Hypothalamus (tissue), 51 donors: Measurements from ENCODE around the gene PTGS2.

Experiments used
- DNase-seq, 51 donors: peaks; one replicate each; lab custom pipeline; 2025; lab: John Stamatoyannopoulos, UW

PTGS2 gene

DNA sequence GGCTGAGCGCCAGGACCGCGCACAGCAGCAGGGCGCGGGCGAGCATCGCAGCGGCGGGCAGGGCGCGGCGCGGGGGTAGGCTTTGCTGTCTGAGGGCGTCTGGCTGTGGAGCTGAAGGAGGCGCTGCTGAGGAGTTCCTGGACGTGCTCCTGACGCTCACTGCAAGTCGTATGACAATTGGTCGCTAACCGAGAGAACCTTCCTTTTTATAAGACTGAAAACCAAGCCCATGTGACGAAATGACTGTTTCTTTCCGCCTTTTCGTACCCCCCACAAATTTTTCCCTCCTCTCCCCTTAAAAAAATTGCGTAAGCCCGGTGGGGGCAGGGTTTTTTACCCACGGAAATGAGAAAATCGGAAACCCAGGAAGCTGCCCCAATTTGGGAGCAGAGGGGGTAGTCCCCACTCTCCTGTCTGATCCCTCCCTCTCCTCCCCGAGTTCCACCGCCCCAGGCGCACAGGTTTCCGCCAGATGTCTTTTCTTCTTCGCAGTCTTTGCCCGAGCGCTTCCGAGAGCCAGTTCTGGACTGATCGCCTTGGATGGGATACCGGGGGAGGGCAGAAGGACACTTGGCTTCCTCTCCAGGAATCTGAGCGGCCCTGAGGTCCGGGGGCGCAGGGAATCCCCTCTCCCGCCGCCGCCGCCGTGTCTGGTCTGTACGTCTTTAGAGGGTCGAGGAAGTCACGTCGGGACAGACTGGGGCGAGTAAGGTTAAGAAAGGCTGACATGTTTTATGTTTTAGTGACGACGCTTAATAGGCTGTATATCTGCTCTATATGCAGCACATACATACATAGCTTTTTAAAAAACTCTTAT is at the start of gene PTGS2:
Gene PTGS2, minus strand, starts transcription at position 179 of the 817 bp plus-strand sequence. Its CDS starts 133 bp downstream, at position 46.
- DNase-seq, result peak in 37 of 51 donors; percentile 3 to 65 (median 15)

DNA sequence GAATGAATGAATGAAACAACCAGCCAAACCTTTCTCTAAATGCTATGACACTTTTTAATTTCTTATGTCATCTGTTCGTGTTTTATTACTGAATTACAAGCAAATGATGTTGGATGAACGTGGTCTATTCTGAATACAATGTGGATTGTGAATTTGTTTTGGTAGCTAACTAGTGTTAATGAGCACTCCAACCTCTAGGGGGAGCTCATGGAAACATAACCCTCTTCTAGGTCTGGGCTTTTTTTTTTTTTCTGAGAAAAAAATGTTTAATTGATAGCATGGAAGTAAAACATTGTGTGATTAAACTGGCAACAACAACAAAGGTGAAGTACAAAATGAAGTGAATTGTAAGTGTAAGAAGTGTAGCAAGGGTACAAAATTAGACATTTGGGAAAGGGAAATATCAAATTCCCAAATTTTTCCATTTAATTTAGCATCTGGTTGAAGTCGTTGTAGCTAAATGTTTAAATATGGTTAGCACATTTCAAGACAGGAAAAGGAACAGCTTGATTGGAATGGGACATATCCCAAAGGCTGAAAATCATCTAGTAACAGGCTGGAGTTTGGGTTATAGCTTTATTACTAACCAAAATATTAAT is 42.6 kb upstream of the PTGS2 start:
- DNase-seq, result no peak

DNA sequence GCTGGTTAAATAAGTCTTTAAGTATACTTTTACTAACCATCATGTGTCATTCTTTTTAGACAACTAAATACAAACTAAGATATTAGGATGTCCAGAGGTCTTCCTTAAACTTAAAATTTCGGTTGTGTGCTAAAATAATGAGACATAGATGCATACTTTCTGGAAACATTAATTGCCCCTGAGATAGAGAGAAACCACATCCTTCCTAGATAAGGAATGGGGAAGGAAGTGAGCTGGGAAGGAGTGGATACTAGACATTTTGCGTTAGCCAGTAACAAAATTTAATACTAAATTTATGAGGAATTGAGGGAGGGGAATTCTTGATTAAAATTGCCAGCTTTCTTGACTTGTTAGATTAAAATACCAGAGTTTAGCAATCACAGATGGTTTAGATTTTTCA is 37.1 kb upstream of the PTGS2 start:
- no peak for DNase-seq

DNA sequence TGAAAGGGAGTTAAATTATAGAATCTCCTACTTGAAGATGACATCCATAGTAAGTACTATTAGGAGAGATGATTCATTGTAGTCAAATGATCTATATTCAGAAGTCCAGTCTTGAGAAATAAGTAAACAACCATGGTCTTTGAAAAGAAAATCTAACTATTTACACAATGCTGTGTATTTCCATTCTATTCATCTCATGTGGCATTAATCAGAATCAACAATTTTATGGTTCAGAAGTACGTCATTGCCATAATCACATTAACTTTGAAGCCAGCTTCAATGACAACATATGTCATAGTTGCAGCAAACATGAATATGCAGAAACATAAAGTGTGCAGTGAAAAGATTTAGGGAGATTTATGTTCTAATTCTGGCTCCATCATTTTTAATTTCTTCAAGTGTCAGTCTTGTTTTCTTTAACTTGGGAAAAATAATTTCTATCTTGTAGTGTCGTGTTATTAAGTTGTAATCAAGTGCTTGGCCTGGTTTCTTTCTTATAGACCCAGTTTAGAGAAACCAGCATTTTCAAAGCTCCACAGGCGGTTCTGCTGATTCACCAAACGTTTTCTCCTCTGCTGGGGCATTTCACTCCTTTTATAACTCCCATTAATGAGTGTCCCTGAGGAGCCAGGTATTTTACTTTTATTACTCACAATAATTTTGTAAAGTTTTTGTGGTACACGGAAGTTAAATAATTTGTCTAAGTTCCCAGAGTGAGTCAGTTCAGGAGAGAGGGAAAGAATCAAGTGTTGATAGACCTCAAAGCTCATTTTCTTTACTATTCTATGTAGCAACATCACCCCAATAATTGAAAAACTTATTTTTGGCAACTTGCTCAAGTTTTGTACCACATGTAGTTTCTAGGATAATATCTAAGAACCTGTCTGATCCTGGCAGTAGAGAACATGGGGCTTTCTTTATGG is 35.9 kb upstream of the PTGS2 start:
- no peak for DNase-seq

DNA sequence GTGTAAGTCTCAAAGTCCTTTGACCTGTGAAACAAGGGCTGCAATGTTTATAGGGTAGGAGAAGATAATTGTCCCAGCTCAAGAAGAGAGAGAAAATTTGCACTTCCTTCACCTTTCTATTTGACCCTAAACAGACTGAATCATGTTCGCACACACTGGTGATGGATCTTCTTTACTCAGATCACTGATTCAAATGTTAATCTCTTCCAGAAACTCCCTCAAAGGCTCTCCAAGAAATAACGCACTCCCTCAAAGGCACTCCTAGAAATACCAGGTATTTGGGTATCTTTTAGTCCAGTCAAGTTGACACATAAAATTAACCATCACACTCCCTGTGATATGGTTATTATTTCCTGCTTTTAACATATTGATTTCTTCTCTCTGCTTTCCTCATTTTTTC is 30.5 kb upstream of the PTGS2 start:
- no peak for DNase-seq

DNA sequence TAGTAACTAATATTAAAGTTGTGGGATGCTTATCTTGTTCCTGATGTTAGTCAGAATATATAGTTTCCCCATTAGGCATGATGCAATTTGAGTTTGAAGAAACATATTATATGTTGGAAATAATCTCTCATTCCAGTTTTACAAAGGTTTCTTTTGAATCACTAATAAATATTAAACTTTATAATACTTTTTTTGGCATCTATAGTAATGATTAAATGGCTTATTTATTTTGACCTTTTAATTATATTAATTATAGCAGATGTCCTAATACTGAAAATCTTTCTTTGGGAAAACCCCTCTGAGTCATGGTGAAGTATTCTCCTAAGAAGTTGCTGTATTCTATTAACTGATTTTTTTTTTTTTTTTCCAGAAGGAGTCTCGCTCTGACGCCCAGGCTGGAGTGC is 28.5 kb upstream of the PTGS2 start:
- no peak for DNase-seq

DNA sequence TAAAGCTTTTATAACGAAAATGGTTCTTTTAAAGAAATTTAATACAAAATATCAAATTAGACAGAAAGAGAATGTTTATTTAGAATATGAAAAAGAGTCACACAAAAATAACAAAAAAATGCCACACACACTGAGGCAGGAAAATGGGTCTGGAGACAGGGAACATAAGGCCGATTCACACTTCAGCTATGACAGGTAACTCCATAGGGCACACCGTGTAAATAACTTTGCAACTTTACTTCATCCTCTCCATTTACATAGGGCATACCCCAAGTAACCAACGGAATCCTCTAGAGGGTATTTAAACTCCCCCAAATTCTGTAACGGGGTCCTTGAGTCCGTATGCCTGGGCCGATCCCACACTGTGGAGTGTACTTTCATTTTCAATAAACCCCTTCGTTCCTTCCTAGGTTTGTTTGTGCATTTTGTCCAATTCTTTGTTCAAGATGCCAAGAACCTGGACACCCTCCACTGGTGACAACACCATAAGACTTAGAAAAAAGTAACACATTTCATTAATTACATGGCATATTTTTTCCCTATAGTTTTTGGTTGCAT is 23.1 kb upstream of the PTGS2 start:
- no peak for DNase-seq

DNA sequence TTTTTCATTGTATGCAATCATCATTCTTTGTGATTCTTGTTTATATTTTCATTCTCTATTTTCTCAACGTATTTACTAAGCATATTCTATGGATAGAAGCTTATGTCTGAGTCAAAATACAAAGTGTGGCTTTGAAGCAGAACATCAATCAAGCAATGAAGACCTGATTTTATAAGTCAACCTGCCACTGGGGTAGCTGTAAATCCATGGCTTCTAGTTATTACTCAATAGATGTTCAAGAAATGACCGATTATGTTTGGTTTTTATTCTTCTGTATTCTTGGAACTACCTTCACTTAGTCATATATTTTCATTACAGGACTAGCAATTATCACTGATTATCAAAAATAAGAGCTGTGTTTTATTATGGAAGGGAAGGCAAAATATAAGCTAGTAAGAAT is 20.5 kb upstream of the PTGS2 start:
- DNase-seq, result no peak

DNA sequence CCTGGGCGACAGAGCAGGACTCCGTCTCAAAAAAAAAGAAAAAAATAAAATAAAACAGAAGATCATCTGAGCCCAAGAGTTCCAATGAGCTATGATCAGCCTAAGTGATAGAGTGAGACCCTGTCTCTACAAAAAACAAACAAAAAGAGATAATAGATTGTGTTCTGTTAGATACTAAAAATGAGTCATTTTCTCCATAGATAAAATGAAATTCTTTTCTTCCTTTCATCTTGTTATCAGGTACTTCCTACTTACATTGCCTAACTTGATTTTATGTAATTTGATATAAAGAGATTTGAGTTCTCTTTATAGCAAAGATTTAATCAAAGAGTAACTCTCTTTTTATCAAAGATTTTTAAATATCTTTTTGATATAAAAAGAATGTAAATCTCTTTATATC is 19.3 kb upstream of the PTGS2 start:
- DNase-seq, result no peak

DNA sequence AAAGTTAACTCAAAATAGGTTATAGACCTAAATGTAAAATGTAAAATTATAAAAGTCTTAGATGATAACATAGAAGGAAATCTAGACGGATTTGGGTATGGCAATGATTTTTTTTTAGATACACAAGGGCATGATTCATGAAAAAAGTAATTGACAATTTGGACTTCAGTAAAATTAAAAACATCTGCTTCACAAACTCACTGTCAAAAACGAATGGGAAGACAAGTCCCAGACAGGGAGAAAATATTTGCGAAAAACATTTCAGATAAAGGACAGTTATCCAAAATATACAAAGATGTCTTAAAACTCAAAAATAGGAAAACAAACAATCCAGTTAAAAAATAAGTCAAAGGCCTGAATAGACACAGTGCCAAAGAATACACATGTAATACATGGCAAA is 9.7 kb upstream of the PTGS2 start:
- DNase-seq, result no peak

DNA sequence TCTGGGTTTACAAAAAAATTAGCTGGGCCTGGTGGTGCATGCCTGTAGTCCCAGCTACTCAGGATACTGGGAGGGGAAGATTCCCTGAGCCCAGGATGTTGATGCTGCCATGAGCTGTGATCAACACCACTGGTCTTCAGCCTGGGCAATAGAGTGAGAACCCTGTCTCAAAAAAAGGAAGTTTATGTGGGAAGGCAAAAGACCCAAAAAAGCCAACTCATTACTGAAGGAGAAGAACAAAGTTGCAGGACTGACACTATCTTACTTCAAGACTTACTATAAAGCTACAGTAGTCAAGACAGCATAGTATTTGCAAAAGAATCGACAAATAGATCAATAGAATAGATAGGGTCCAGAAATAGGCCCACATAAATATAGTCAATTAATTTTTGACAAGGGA is 9.2 kb upstream of the PTGS2 start:
- DNase-seq, result no peak

DNA sequence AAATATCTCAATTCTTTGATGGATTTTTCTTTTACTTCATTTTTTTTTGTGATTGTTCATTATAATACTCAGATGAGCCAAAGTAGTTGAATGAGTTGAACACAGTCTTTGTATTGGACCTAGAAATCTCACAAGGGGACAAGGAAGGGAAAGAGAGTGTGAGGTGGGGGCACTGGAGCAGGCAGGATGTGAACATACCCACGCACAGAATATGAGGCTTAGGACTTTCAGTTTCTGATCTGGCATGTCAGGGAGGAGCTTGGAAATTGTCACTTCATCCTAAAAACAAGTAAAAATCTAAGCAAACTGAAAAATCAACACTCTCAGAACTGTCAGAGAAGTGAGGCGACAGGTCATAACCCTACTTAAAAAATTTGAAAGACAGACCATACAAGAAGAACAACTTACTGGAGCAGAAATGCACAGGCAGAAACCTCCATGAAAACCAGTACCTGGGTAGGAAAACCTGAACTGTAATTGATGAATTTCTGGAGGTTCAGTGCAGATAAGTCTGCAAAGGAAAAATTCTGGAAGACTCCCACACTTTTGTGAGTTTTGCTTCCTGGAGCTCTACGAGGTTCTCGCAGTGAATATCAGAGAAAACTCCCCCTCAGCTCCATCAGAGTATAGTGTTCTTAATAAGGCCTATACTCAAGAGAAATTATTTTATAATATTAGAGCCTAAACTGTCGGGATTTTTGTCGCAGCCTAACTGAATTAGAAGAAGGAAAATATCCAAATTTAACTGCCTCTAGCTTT is 3.6 kb upstream of the PTGS2 start:
- DNase-seq, result no peak

DNA sequence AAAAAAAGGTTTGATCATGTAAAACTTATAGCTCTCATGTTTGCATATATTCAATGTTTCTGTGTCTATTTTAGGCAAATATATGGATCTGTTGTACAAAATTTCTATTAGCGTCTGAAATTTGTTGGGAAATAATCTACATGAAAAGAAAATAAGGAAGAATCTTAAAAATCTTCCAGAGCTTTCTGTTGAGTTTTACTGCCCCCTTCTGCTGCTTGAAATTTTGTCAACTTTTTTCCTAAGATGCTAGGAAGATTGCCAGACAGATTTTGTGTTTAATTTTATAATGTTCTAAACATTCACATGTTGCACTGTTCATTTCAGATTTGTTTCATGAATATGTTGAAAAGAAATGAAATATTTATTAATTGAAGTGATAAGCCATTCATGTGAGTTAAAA is 2.5 kb upstream of the PTGS2 start:
- DNase-seq, result no peak

DNA sequence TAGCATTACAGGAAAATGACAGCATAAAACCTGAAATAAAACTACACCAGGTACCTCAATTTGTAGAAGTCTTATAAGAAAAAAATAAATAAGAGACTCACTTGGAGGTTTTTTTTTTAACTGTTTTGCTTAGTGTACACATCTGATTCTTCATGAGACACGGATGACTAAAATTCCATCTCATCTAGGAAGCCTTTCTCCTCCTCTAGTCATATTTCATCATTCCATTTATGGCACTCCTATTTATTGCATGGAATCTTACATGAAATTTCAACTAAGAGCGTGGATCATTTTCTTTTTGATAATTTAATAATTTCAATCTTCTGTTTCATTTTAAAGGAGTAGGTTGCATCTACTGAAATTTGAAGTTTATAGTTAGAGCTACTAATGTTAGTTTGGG is 1.6 kb upstream of the PTGS2 start:
- no peak for DNase-seq

DNA sequence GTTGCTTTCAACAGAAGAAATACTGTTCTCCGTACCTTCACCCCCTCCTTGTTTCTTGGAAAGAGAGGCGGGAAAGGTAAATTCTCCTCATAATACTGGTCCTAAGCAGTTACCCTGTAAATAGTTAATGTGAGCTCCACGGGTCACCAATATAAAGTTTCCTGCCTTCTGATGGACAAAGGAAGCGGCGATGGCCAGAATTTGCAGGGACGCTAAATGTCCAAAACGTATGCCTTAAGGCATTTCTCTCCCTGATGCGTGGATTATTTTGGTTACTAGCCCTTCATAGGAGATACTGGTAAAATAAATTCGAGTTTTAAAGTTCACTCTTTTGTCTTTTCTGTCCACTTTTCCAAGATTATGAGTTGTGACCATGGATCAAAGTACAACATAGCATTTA is 898 bp upstream of the PTGS2 start:
- no peak for DNase-seq

DNA sequence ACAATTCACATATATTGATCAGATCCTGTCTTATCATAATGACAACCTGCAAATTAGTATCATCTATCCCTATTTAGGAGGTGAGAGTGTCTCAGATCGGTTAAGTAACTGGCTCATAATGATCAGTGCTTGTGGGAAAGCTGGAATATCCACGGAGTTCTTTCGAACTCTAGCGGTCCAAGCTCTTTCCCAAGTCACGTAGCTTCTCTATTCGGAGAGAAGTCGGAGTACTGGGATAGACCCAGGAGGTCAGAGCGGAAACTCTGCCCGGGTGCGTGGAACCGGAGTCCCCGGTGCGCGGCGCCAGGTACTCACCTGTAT is 339 bp downstream of the PTGS2 start:
- DNase-seq, result peak in 2 of 51 donors; percentile 16 to 65

DNA sequence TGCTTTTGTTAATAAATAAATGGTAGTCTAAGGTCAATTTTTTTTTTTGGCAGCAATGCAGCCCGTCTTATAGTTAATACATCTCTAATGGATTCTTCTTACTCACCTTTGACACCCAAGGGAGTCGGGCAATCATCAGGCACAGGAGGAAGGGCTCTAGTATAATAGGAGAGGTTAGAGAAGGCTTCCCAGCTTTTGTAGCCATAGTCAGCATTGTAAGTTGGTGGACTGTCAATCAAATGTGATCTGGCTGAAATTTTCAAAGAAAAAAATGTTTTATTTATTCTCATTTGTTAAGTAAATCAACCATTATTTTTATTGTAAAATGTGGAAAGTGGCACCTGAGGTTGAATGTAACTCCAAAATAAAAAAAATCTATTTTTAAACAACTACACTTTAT is 2.1 kb downstream of the PTGS2 start:
- DNase-seq, result no peak

DNA sequence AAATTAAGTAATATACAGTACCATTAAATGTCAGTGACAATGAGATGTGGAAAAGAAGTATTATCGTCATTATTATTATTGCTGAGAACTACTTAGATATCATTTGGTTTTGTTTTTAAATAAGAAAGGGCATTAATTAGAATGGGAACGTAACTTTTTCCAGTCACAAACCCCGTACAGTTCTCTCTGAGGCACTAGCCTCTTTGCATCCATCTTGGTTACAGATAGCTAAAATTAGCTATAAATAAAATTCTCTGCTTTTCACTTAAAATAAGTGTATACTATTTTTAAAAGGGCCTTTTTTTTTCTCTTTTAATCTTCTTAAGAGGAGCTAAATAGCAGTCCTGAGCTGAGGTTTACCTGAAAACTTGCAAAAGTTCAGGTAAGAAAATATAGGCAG is 7.6 kb downstream of the PTGS2 start:
- DNase-seq, result no peak

DNA sequence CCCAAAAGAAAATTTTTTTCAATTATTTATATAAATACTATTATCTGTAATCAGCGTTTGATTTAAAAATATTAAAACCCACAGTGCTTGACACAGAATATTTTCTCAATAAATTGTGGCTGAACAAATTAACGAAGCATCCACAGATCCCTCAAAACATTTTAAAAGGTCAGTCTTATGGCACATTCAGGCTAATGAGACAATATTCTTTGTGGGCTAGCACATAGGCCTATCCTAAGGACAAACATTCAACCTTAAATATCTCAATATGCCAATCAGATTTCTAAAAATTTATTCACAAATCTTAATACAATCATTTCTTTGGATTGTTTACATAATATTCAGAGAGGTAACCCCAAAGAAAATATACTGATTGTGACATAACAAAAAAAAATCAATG is 8.1 kb downstream of the PTGS2 start:
- DNase-seq, result no peak

DNA sequence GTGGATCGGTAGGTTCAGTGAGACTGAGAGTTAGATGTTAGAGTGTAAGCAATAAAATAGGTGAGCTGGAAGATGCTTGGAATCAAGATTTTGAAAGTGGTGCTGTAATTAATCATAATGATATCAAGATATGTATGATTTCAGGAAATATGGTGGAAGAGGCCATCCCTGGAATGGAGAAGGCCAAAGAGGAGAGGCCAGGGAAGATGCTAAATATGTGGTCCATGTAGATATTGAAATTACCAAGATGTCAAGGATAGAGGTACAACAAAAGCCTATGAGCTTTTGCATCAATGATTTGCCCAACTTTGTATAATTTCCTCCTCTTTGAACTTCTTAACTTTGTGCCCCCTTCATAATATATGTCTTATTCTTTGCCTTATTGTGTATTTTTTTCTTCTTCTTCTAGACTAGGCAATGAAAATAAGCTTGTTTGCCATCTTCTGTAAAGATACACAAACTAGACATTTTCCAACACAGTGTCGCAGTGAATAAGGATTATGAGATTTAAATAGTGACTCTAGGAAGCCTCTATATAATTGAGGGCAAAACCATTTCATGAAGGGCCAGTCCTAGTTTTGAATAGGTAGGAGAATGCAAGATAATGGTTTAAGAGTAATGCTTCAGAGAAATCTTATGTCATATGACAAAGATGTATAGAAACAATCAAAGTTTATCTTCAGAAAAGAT is 8.9 kb downstream of the PTGS2 start:
- no peak for DNase-seq
